Fibroblast of peridontal ligament (primary cell): ENCODE results near the gene MTHFD2L.
A peak's percentile ranks its signal among the peaks of the same experiment; 100 is the strongest.
"Not testable (repeated sequence)": the region's sequence is repeated elsewhere in the genome, so short reads cannot be mapped to it uniquely, and the experiment has no call there.

Experiments used
- DNase-seq: peaks from one replicate; pipeline ENCODE4 v3.0.0-alpha.2; 2010; ENCODE audit errors: extremely low read depth

MTHFD2L gene

GRCh38 chr4:74157561-74158465 is at the start of gene MTHFD2L:
Gene MTHFD2L, plus strand, starts transcription at chr4:74158118. Its CDS starts 21 bp downstream, at chr4:74158139.
- peak; percentile 91 for DNase-seq

GRCh38 chr4:74108457-74109115 is 49.3 kb upstream of the MTHFD2L start:
- DNase-seq, result no peak

DNA sequence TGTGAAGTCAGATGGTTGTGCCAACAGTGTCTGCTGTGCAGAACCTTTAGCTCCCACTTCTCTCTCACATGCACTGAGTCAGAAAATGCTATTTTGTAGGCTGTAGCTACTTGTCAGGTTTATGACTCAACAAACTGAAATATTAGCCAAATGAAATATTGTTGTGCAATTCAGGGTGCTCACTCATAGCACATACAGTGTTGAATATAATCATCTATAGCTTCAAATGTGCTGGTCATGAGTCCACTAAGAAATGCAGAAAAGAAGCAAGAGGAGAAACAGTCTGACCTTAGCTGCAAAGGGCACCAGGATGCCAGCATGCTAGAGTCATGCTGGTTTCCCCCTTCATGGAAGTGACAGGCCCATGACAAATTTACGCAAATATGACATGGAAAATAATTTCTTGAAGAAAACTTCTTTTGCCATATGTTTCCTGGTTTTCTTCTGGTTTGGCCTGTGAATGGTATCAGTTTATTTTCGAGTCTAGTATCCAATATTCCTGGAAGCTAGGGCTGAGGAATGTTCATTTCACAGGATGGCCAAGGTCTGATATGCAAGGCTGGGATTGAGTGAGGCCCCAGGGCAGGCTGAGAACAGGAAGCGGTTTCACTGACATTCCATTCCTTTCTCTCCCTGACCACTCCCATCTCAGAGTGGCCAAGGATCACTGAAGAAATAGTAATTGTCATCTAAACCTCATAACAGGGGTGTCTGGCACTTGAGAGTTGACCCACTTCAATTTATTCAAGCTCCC is 48.6 kb upstream of the MTHFD2L start:
- DNase-seq, result peak; percentile 97

DNA sequence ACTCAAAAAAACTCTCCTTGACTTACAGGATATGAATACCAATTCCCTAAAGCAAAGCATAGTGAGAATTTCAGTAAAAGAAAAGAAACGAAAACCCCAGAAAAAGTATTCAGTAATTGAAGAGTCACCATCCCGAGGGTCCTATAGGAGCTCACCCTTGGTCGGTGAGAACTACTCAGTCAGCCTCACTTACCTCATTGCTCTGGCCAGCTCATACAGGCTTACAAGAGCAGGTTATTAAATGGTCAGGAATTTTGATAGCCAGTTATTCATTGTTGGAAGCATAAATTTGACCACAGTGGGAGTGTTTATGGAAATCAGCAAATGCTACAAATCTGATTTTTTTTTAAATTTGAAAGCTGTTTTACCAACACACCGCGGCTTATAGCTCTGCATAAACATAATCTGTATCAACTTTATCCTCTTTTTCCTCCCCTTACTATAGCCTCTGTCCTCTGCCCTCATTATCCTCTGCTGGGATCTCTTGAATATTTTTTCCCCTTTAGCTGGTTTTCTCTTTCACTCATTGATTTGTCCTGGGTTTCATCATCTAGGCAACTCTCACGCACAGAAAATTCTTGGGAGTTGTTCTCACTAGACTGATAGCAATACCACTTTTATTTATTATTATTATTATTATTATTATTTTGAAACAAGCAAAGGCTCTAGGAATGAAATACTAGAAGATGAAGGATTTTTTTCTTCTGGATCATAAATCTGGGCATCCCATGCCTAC is 47.9 kb upstream of the MTHFD2L start:
- DNase-seq, result peak; percentile 86

DNA sequence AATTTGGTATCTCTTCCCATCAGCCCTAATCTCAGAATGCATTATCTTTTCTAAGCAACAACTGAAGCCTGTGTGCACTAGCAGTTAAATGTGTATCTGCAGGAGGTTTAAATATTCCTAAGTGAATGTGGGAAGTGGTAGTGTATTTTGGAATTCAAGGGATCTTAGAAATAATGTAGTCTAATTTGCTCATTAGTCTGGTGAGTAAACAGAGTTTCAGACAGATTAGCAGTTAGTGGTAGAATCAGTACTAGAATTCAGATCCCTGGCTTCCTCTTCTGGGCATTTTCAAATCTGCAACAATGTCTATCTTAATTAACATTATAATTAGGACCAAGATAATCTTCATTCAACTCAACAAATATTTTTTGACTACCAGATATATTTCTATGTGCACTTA is 47.2 kb upstream of the MTHFD2L start:
- no peak for DNase-seq

- no peak for DNase-seq
Observed at GRCh38 chr4:74111306-74111975, 46.5 kb upstream of the MTHFD2L start.

GRCh38 chr4:74111990-74112389 is 45.9 kb upstream of the MTHFD2L start:
- no peak for DNase-seq

DNA sequence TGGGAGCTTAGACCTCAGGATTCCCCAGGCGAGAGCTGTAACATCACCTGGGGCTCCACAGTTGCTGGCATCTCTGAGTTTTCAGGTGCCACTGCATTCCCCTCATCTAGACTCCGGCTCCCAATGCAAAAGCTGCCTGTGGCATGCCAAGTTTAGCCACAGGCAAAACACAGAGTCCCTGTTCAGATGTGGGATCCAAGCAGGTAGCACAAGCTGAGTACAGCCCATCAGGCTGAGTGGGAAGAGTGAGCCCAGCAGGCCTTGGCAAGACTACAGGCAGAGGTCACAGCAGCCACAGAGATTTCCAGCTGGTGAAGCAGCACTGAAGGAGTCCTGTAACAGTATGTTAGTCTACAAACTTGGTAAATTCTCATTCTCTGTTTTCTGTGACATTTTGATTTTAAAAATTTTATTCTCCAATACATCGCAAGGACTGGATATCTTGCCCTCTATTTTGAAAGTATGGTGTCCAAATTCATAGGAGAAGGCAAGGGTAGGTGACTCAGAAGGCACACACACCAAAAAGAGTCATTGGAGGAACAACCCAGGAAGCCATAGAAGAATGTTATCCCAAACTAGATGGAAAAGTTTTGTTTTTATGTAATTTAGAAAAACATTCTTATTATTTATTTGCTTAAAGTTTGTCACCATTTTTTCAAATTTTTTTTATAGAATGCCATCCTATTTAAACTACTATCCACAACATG is 45.4 kb upstream of the MTHFD2L start:
- DNase-seq, result peak; percentile 54

GRCh38 chr4:74114234-74114633 is 43.7 kb upstream of the MTHFD2L start:
- peak; percentile 74 for DNase-seq

DNA sequence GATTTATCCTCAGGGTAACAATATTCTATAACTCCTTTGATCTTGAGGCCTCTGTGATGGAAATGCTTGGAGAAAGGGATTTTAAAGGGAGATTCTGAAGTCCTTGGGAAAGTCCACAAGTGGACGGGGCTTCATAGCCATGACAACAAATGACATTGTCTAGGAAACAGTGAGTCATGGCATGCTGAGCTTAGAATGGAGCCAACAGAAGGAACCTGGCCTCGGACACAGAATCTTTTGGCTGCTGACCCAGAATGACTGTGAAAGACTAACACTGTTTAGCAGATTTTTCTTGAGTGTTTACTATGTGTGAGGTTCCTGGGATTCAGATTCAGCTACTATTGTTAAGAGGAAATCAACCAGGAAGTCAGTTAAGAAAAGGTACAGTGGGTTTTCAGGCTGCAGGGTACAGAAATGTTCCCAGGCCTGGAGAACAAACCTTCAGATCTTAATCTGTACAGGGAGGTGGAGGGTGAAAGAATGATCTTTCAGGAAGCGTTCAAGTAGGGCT is 40.8 kb upstream of the MTHFD2L start:
- DNase-seq, result peak; percentile 98

- DNase-seq, result no peak
Observed at GRCh38 chr4:74118600-74119338, 39.1 kb upstream of the MTHFD2L start.

DNA sequence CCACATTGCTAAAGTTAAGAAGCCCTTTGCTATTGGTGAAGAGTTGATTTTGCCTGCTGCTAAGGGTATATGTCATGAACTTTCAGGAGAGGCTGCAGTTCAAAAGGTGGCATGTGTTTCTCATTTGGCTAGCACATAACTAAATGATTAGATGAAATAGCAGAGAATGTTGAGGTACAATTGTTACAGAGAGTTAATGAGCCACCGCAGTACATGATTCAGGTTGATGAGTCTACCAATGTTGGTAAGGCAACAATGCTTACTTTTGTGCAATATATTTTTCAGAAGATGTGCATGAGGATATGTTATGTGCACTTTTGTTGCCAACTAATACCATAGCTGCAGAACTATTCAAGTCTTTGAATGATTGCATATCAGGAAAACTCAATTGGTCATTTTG is 37.8 kb upstream of the MTHFD2L start:
- DNase-seq, result no peak

GRCh38 chr4:74121643-74122579 is 36.0 kb upstream of the MTHFD2L start:
- no peak for DNase-seq

- peak; percentile 84 for DNase-seq
Observed at GRCh38 chr4:74123065-74123728, 34.7 kb upstream of the MTHFD2L start.

- DNase-seq, result no peak
Observed at GRCh38 chr4:74125029-74125428, 32.9 kb upstream of the MTHFD2L start.

DNA sequence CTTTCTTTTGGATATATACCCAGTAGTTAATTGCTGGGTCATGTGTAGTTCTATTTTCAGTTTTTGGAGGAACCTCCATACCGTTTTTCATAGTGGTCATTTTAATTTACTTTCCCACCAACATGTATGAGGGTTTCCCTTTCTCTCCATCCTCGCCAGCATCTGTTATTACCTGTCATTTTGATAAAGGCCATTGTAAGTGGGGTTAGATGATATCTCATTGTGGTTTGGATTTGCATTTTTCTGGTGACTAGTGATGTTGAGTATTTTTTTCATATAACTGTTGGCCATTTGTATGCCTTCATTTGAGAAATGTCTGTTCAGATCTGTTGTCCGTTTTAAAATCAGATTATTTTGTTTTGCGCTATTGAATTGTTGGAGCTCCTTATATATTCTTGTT is 30.2 kb upstream of the MTHFD2L start:
- DNase-seq, result no peak

DNA sequence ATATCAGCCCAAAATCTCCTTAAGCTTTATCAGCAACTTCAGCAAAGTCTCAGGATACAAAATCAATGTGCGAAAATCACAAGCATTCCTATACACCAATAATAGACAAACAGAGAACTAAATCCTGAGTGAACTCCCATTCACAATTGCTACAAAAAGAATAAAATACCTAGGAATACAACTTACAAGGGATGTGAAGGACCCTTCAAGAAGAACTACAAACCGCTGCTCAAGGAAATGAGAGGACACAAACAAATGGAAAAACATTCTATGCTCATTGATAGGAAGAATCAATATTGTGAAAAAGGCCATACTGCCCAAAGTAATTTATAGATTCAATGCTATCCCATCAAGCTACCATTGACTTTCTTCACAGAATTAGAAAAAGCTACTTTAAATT is 27.1 kb upstream of the MTHFD2L start:
- DNase-seq, result not testable (repeated sequence)

GRCh38 chr4:74132188-74132587 is 25.7 kb upstream of the MTHFD2L start:
- DNase-seq, result not testable (repeated sequence)
